Endothelial cell (in vitro differentiated cells): ENCODE results near the gene DHRS4L2. TPM values are rescaled to one million over a fixed set of nuclear protein-coding genes. Genes with fewer than 3 reads are reported as not detected.

Source experiments
- DNase-seq: peaks from one replicate; pipeline ENCODE4 v3.0.0; 2021; ENCODE audit warnings: low spot score
- H3K27ac Mint-ChIP-seq: one replicate; pipeline ENCODE4 v1.8.0; 2021; ENCODE audit warnings: mixed read lengths, inconsistent platforms; ENCODE audit not compliant: unreplicated experiment
- H3K27me3 Mint-ChIP-seq: one replicate; pipeline ENCODE4 v1.8.0; 2021; ENCODE audit warnings: mild to moderate bottlenecking, moderate library complexity, mixed read lengths, inconsistent platforms; ENCODE audit not compliant: unreplicated experiment
- H3K36me3 Mint-ChIP-seq: one replicate; pipeline ENCODE4 v1.8.0; 2021; ENCODE audit warnings: mild to moderate bottlenecking, low read depth, mixed read lengths, inconsistent platforms; ENCODE audit not compliant: unreplicated experiment
- H3K4me1 Mint-ChIP-seq: one replicate; pipeline ENCODE4 v1.8.0; 2021; ENCODE audit warnings: mild to moderate bottlenecking, mixed read lengths, inconsistent platforms; ENCODE audit not compliant: unreplicated experiment
- H3K4me3 Mint-ChIP-seq: one replicate; pipeline ENCODE4 v1.8.0; 2021; ENCODE audit warnings: mild to moderate bottlenecking, mixed read lengths, inconsistent platforms; ENCODE audit not compliant: unreplicated experiment
- H3K9me3 Mint-ChIP-seq: one replicate; pipeline ENCODE4 v1.8.0; 2021; ENCODE audit warnings: mixed read lengths, inconsistent platforms; ENCODE audit not compliant: unreplicated experiment
- CTCF ChIP-seq: fragments of 200-600 bp; sonication (generic); IDR thresholded peaks from one replicate; pipeline ENCODE4 v1.5.0; 2021; ENCODE audit warnings: antibody characterized with exemption; ENCODE audit not compliant: unreplicated experiment
- total RNA-seq: library from RNA; stranded (reverse); fragmentation: NEBNext Ultra II Directional; extraction: Animal tissue kit (Norgen Biotek cat#: 25700); gene quantifications from one replicate; pipeline ENCODE4 v1.2.1, GENCODE V29; 2021; ENCODE audit not compliant: unreplicated experiment

The DHRS4L2 gene
- total RNA-seq, 1 donor from 2014 or later: 19.2 TPM

GRCh38 chr14:24054646-24055045 lies 65.9 kb downstream of the DHRS4L2 start:
- TF ChIP-seq CTCF: no peak
- no peak overlapping the region for H3K27ac Mint-ChIP-seq
- H3K4me3 Mint-ChIP-seq: no peak overlapping the region
- H3K27me3 Mint-ChIP-seq: peaks cover 27% of the 10 kb centered on the region
- peaks cover 10% of the 10 kb centered on the region for H3K4me1 Mint-ChIP-seq
- H3K36me3 Mint-ChIP-seq: peaks cover 2% of the 10 kb centered on the region
- no peak for DNase-seq
- no peaks in the 10 kb centered on the region for H3K9me3 Mint-ChIP-seq

Other genes starting within 250 kb of the DHRS4L2 start
- 18.9 TPM for gene DHRS4, start 35.2 kb upstream of the DHRS4L2 start, total RNA-seq
- 1.4 TPM for gene CARMIL3, start 63.1 kb downstream of the DHRS4L2 start, total RNA-seq
- gene CPNE6, start 82.6 kb downstream of the DHRS4L2 start, total RNA-seq: not detected
- gene PCK2, start 105.4 kb downstream of the DHRS4L2 start, total RNA-seq: 23.9 TPM
- 38.2 TPM for gene DCAF11, start 125.8 kb downstream of the DHRS4L2 start, total RNA-seq
- 1.2 TPM for gene NRL, start 126.0 kb downstream of the DHRS4L2 start, total RNA-seq
- gene FITM1, start 141.7 kb downstream of the DHRS4L2 start, total RNA-seq: 0.59 TPM
- gene PSME1, start 147.3 kb downstream of the DHRS4L2 start, total RNA-seq: 43.6 TPM
- gene EMC9, start 152.7 kb downstream of the DHRS4L2 start, total RNA-seq: 16.7 TPM
- gene PSME2, start 157.7 kb downstream of the DHRS4L2 start, total RNA-seq: 73.6 TPM
- gene RNF31, start 158.6 kb downstream of the DHRS4L2 start, total RNA-seq: 90.2 TPM
- gene IRF9, start 172.3 kb downstream of the DHRS4L2 start, total RNA-seq: 25.7 TPM
- gene REC8, start 183.2 kb downstream of the DHRS4L2 start, total RNA-seq: 31.8 TPM
- gene IPO4, start 199.9 kb downstream of the DHRS4L2 start, total RNA-seq: 29.0 TPM
- 41.8 TPM for gene TM9SF1, start 206.5 kb downstream of the DHRS4L2 start, total RNA-seq
- gene TSSK4, start 216.8 kb downstream of the DHRS4L2 start, total RNA-seq: not detected
- gene CHMP4A, start 224.6 kb downstream of the DHRS4L2 start, total RNA-seq: 34.3 TPM
- 17.4 TPM for gene MDP1, start 227.1 kb downstream of the DHRS4L2 start, total RNA-seq
- 154 TPM for gene NEDD8, start 243.4 kb downstream of the DHRS4L2 start, total RNA-seq
- gene GMPR2, start 244.0 kb downstream of the DHRS4L2 start, total RNA-seq: 61.3 TPM